GM21390 (cell line): Measurements from ENCODE around the gene C19orf81.

Experiments
- ATAC-seq: cut with Tn5 transposase; IDR thresholded peaks from one replicate; pipeline ENCODE4 v1.9.1; 2021; ENCODE audit not compliant: unreplicated experiment

C19orf81 gene

GRCh38 chr19:50629194-50629593 is 20.1 kb upstream of the C19orf81 start:
- no peak for ATAC-seq

- no peak for ATAC-seq
These were observed 19.4 kb upstream of the C19orf81 start for GRCh38 chr19:50629801-50630200.

DNA sequence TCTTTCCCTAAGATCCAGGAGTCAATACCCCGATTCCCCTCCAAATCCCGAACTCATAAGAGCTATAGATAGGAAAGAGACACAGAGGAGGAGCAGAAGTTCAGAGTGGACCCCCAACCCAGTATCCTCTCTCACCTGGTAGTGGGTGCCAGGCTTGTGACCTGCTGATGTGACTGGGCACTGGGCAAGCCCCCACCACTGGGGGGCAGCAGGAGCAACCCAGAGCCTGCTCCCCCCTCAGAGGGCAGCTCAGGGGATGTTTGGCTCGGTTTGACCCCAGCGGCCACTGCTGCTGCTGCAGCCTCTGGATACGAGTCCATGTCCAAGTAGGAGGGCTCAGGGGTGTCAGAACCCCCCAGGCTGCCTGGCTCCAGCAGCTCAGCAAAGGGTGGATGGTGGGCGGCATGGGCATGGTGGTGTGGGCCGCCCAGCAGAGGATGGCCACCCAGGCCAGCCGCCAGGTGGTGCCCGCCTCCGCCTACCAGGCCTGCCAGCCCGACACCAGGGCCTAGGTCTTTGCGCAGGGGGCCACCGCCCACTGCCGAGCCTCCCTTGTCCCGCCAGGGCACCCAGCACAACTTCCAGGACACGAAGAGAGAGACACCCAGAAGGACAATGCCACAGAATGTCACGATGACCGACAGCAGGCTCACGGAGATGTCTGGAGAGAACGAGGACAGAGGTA is 17.0 kb upstream of the C19orf81 start:
- ATAC-seq, result no peak

GRCh38 chr19:50633359-50633758 is 15.9 kb upstream of the C19orf81 start:
- ATAC-seq, result no peak

DNA sequence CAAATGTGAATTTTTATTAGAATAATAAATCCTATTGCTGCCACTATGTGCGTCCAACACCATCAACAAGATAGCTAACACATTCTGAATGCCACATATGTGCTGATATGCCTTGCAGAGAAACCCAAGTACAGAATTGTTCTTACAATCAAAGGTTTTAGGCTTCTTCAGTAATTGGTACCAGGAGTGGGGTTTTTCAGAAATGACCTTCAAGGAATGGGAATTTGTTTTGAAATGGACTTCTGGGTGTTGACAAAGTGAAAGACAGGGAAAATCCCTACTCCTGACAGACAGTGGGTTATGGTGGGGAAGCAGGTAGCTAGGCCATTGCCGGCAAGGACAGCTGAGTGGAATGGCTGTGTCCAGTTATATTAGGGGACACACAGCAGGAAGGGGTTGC is 15.3 kb upstream of the C19orf81 start:
- ATAC-seq, result no peak

DNA sequence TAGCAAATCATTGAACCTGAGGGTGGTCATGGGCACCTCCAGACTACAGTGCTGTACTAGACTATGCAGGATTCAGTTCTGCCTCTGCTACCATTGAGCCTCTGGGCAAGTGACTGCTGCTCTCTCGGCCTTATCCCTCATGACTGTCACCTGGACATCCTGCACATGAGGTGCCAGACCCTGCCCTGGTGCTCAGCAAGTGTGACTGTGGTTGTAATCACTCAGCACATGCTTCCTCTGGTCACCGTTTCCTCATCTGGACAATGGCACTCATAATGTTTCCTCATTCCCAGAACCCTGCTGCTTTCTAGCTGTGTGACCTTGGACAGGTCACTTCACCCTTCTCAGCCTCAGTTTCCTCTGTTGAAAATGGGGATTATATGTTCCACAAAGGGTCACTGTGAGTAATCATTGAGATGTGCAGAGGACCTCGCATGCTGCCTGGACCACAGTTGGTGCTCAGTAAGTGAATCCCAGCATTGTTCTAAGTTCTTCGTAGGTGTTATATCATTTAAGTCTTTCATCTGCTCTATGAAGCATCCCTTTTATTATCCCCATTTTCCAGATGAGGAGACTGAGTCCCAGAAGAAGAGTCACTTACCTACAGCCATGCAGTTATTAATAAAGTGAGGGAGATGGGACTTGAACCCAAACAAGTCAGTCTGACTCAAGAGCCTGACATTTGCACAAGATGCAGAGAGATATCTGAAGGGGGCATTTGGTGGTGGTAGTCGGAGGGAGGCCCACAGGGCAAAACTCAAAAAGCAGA is 12.7 kb upstream of the C19orf81 start:
- no peak for ATAC-seq

GRCh38 chr19:50638600-50638999 is 10.6 kb upstream of the C19orf81 start:
- ATAC-seq, result no peak

GRCh38 chr19:50639121-50640112 is 9.8 kb upstream of the C19orf81 start, which contains the start of gene SYT3:
SYT3 (minus strand) TSS chr19:50639881; CDS start chr19:50637411, 2,470 bp downstream.
- no peak for ATAC-seq

- ATAC-seq, result no peak
These were observed 8.9 kb upstream of the C19orf81 start for GRCh38 chr19:50640368-50640767.

- ATAC-seq, result no peak
These were observed 4.8 kb upstream of the C19orf81 start for GRCh38 chr19:50644315-50644915.

GRCh38 chr19:50645107-50645506 is 4.1 kb upstream of the C19orf81 start:
- ATAC-seq, result no peak

DNA sequence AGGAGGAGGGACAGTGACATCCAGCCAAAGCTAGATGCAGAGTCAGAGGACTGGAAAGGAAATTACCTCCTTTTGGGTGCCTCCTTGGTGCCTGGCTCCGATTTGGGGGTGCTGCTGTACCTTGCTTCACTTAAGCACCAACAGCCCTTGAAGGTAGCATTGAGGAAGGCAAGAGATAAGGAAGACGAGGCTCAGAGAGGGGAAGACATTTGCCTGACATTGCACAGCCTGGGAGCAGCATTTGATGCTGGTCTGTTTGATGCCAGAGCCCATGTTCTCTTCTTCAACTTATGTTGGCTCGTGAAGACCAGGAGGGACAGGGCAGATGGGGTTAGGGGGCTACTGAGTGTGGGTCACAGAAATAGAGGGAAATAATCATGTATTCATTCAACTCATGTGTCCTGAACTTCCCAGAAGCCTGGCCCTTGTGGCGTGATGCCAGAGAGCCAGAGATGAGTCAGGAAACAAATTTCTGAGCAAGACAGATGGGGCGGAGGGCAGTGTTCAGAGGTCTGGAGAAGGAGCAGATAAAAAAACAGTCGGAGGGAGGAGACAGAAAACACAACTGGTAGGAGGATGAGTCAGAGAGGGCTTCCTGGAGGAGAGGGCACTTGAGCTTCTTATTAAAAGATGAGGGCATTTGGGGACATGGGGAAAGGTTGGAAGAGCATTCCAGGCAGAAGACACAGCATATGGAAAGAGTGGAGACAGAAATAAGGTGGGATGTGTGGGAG is 3.0 kb upstream of the C19orf81 start:
- ATAC-seq, result no peak

- ATAC-seq, result no peak
These were observed 1.2 kb upstream of the C19orf81 start for GRCh38 chr19:50647879-50648615.

DNA sequence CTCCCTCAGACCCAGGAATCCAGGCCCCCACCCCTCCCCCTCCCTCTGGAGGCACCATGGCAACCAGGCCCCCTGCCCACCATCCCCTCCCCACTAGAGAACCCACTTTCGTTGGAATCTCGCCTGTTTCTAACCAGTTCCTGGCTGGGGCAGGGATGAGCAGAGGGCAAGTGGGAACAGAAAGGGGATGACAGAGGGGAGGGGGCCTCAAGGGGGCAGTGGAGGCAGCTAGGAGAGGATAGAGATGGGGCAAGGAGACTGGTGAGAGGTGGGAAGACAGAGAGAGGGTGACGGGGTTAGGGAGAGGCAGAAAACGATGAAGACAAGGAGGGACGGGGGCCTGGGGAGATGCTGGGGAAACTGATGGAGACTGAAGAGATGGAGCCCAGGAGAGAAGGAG is 586 bp upstream of the C19orf81 start:
- no peak for ATAC-seq

GRCh38 chr19:50651174-50651573 is 1.9 kb downstream of the C19orf81 start:
- ATAC-seq, result no peak

DNA sequence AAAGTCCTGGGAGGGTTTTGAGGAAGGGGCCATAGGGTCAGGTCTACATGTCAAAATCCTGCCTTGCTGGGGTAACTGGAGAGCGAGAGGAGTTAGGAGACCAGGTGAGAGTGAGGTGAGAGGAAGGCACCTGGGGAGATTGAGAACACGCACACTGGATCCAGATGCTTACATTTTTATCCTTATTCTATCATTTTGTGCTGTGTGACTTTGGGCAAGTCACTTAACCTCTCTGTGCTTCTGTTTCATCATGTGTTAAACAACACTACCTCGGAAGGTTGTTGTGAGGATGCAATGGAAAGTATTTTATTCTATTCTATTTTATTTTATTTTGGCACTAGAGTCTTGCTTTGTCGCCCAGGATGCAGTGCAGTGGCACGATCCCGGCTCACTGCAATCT is 3.5 kb downstream of the C19orf81 start:
- no peak for ATAC-seq

- no peak for ATAC-seq
These were observed 5.6 kb downstream of the C19orf81 start for GRCh38 chr19:50654882-50655281.

DNA sequence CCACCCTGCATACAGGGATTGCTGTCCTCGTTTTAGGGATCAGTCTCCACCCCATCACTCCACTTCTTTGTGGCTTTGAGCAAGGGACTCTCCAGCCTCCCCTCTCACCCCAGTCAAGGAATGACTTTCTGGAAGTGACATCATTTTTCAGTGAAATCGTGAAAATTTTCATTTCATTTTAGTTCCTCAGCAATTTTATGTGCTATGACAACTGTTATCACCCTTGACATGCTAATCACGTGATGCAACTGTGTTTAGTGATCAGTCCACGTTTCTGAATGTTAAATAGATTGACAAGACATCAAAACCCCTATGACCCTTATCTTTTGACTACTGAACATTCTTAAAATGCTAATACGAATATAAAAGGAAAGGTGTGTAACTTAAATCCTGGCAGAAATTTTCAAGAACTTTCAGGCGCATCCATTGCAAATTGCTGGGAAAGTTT is 8.0 kb downstream of the C19orf81 start:
- ATAC-seq, result no peak

GRCh38 chr19:50657712-50658440 is 8.6 kb downstream of the C19orf81 start:
- ATAC-seq, result no peak
